SK-N-SH (cell line): ENCODE results near the gene PHIP. TPM values are rescaled to one million over a fixed set of nuclear protein-coding genes. Genes with fewer than 3 reads are reported as not detected.

Experiments
- CTCF ChIA-PET: fragments of 300-600, 350-600 bp; formaldehyde crosslinking; extraction: SDS; loops from one replicate; lab custom pipeline; 2021; lab: Yijun Ruan, JAX
- POLR2A ChIA-PET: fragments of 350-600 bp; sonication (Branson Sonifier 250); formaldehyde crosslinking; extraction: SDS; loops from one replicate; lab custom pipeline; 2020; ENCODE audit warnings: antibody characterized with exemption, inconsistent platforms; lab: Yijun Ruan, JAX
- DNase-seq: peaks from one replicate; pipeline ENCODE4 v3.0.0; 2012
- H2AFZ ChIP-seq: fragments of 200-600 bp; sonication (generic); 2 replicates; pipeline ENCODE4 v1.8.1; 2016; ENCODE audit warnings: antibody characterized with exemption, mild to moderate bottlenecking, low read depth
- H3F3A ChIP-seq: fragments of 200-600 bp; sonication (generic); replicated peaks from 2 replicates; pipeline ENCODE3; 2016; ENCODE audit warnings: antibody characterized with exemption, mild to moderate bottlenecking; ENCODE audit not compliant: insufficient read depth
- H3K27ac ChIP-seq, 2 experiments: fragments of 200-500 bp in 1 of 2; fragments of 200-600 bp in 1 of 2; sonication (Bioruptor generic) in 1 of 2; sonication (generic), shearing (Covaris generic) in 1 of 2; 2 replicates each; pipeline versions ENCODE4 v1.5.1 to v1.6.1; 2014 to 2016; ENCODE audit warnings: low read depth in 2 of 2, inconsistent platforms in 1 of 2, low read length in 1 of 2, mild to moderate bottlenecking in 1 of 2, mixed read lengths in 1 of 2
- H3K27me3 ChIP-seq: fragments of 200-600 bp; sonication (generic), shearing (Covaris generic); 2 replicates; pipeline ENCODE4 v1.6.1; 2016; ENCODE audit warnings: mixed run types; ENCODE audit not compliant: insufficient read depth
- H3K36me3 ChIP-seq, 2 experiments: fragments of 200-500 bp in 1 of 2; fragments of 200-600 bp in 1 of 2; sonication (Bioruptor generic) in 1 of 2; sonication (generic) in 1 of 2; replicated peaks in 1 of 2; 2 replicates each; pipeline versions ENCODE3 to v1.5.1; 2014 to 2016; ENCODE audit warnings: low read length in 1 of 2, mild to moderate bottlenecking in 1 of 2; ENCODE audit not compliant: insufficient read depth in 2 of 2, control insufficient read depth in 1 of 2
- H3K4me1 ChIP-seq, 2 experiments: fragments of 200-500 bp in 1 of 2; fragments of 200-600 bp in 1 of 2; sonication (Bioruptor generic) in 1 of 2; sonication (generic), shearing (Covaris generic) in 1 of 2; 2 replicates each; pipeline versions ENCODE4 v1.5.1 to v1.6.1; 2014 to 2016; ENCODE audit warnings: low read depth in 1 of 2, low read length in 1 of 2, mixed run types in 1 of 2; ENCODE audit not compliant: insufficient read depth in 2 of 2, control insufficient read depth in 1 of 2
- H3K4me2 ChIP-seq: fragments of 200-600 bp; sonication (generic), shearing (Covaris generic); 2 replicates; pipeline ENCODE4 v1.6.1; 2017; ENCODE audit warnings: mixed run types
- H3K4me3 ChIP-seq, 2 experiments: fragments of 200-500 bp in 1 of 2; fragments of 200-600 bp in 1 of 2; sonication (Bioruptor generic) in 1 of 2; sonication (generic), shearing (Covaris generic) in 1 of 2; 2 replicates each; pipeline versions ENCODE4 v1.5.1 to v1.8.1; 2014 to 2016; ENCODE audit warnings: low read depth in 2 of 2, inconsistent platforms in 1 of 2, low read length in 1 of 2, mild to moderate bottlenecking in 1 of 2, mixed read lengths in 1 of 2, moderate library complexity in 1 of 2
- H3K79me2 ChIP-seq: fragments of 200-600 bp; sonication (generic); 2 replicates; pipeline ENCODE4 v1.8.1; 2017; ENCODE audit warnings: mild to moderate bottlenecking; ENCODE audit not compliant: insufficient read depth
- H3K9ac ChIP-seq: fragments of 200-600 bp; sonication (generic); 2 replicates; pipeline ENCODE4 v1.6.1; 2017; ENCODE audit warnings: mixed run types
- H3K9me2 ChIP-seq: fragments of 200-600 bp; sonication (generic); 2 replicates; pipeline ENCODE4 v1.6.1; 2017; ENCODE audit warnings: mixed run types
- H3K9me3 ChIP-seq: fragments of 200-600 bp; sonication (generic); 2 replicates; pipeline ENCODE4 v1.6.1; 2017; ENCODE audit warnings: mixed run types, mild to moderate bottlenecking, moderate library complexity
- H4K20me1 ChIP-seq: fragments of 200-600 bp; sonication (generic); 2 replicates; pipeline ENCODE4 v1.6.1; 2017; ENCODE audit warnings: mild to moderate bottlenecking, mixed run types; ENCODE audit not compliant: insufficient read depth
- ELF1 ChIP-seq: IDR thresholded peaks from 2 replicates; pipeline ENCODE4 v1.4.0; 2012
- FOSL2 ChIP-seq: IDR thresholded peaks from 2 replicates; pipeline ENCODE4 v1.4.0; 2012; ENCODE audit warnings: low read depth, mild to moderate bottlenecking, moderate library complexity, borderline replicate concordance
- FOXJ3 ChIP-seq: sonication (generic); formaldehyde crosslinking; IDR thresholded peaks from 2 replicates; pipeline ENCODE4 v1.5.1; 2020; ENCODE audit warnings: mild to moderate bottlenecking, missing genetic modification reagents
- GABPA ChIP-seq: IDR thresholded peaks from 2 replicates; pipeline ENCODE4 v1.4.0; 2012; ENCODE audit warnings: low read depth, mild to moderate bottlenecking
- IRF3 ChIP-seq: fragments of 150-350 bp; IDR thresholded peaks from 2 replicates; pipeline ENCODE4 v1.6.1; 2016; ENCODE audit warnings: mild to moderate bottlenecking, low read depth, low read length
- JUND ChIP-seq: IDR thresholded peaks from 2 replicates; pipeline ENCODE4 v1.4.0; 2012
- MAX ChIP-seq: IDR thresholded peaks from 2 replicates; pipeline ENCODE4 v1.4.0; 2012; ENCODE audit warnings: low read depth
- MXI1 ChIP-seq: IDR thresholded peaks from 2 replicates; pipeline ENCODE4 v1.6.1; 2012; ENCODE audit warnings: mild to moderate bottlenecking, low read depth, low read length, improper control_type of control experiment
- NRF1 ChIP-seq: IDR thresholded peaks from 2 replicates; pipeline ENCODE4 v1.6.1; 2012; ENCODE audit warnings: low read depth, mild to moderate bottlenecking, low read length
- POLR2AphosphoS5 ChIP-seq: IDR thresholded peaks from 2 replicates; pipeline ENCODE4 v1.6.1; 2012; ENCODE audit warnings: low read depth, low read length
- RCOR1 ChIP-seq: fragments of 150-350 bp; IDR thresholded peaks from 2 replicates; pipeline ENCODE4 v1.6.1; 2017; ENCODE audit warnings: antibody characterized with exemption, low read length
- REST ChIP-seq: IDR thresholded peaks from 2 replicates; pipeline ENCODE4 v1.6.1; 2012; ENCODE audit warnings: mild to moderate bottlenecking, low read depth, low read length, moderate library complexity
- RFX5 ChIP-seq: IDR thresholded peaks from 2 replicates; pipeline ENCODE4 v1.6.1; 2012; ENCODE audit warnings: mild to moderate bottlenecking, improper control_type of control experiment, low read length
- TAF1 ChIP-seq: IDR thresholded peaks from 2 replicates; pipeline ENCODE4 v1.6.1; 2012; ENCODE audit warnings: low read depth, mild to moderate bottlenecking, low read length, moderate library complexity, borderline replicate concordance
- TEAD4 ChIP-seq: IDR thresholded peaks from 2 replicates; pipeline ENCODE4 v1.4.0; 2012; ENCODE audit warnings: mild to moderate bottlenecking, borderline replicate concordance; ENCODE audit not compliant: insufficient read depth
- YY1 ChIP-seq: IDR thresholded peaks from 2 replicates; pipeline ENCODE4 v1.4.0; 2012; ENCODE audit warnings: low read depth, mild to moderate bottlenecking
- WGBS: methylation state at CpG from one replicate; pipeline ENCODE4 v1.1.6; 2017; ENCODE audit warnings: low lambda C conversion rate; 5-methylcytosine and 5-hydroxymethylcytosine counted together
- polyA plus RNA-seq, 3 experiments: library from polyadenylated mRNA; depleted of rRNA; stranded (reverse); fragments of >200 nt; gene quantifications; 2 replicates each; pipeline ENCODE4 v1.2.3, GENCODE V29; 2012
- TF ChIP-seq, protein P1 (sequence below): IDR thresholded peaks from 2 replicates; pipeline ENCODE4; 2012
- TF ChIP-seq, protein P2 (sequence below): IDR thresholded peaks from 2 replicates; pipeline ENCODE4 v1.4.0; 2012; ENCODE audit warnings: low read depth, borderline replicate concordance
- TF ChIP-seq, protein P3 (sequence below): fragments of 150-350 bp; IDR thresholded peaks from 2 replicates; pipeline ENCODE4 v1.6.1; 2017; ENCODE audit warnings: antibody characterized with exemption, low read length, low read depth, borderline replicate concordance

Gene PHIP
- polyA plus RNA-seq, 1 of the 3 experiments (the other 2 are of a cell fraction) = 1.7 TPM

GRCh38 chr6:78999737-79000136, 78.3 kb downstream of the PHIP start (continued):
- no peak for TF ChIP-seq MAX
- TF ChIP-seq, all 33 proteins: peak for 0

- Histone ChIP-seq H3K4me1 (no peaks in the 10 kb centered on the region), H3K36me3 (peaks cover 74 to 86% of the 10 kb centered on the region in 2 experiments), H3K9me3 (no peaks in the 10 kb centered on the region), H3K27ac (no peak overlapping the region), H3K79me2 (no peaks in the 10 kb centered on the region), H3K27me3 (no peaks in the 10 kb centered on the region), H3K4me3 (no peak overlapping the region)
- no peak for TF ChIP-seq IRF3
- TF ChIP-seq JUND = no peak
- no peak for TF ChIP-seq YY1
- TF ChIP-seq MXI1 = no peak
- no peak for TF ChIP-seq GABPA
- TF ChIP-seq FOSL2 = no peak
- TF ChIP-seq TAF1 = no peak
- no peak for TF ChIP-seq ELF1
- TF ChIP-seq FOXJ3 = no peak
- TF ChIP-seq, protein P1, sequence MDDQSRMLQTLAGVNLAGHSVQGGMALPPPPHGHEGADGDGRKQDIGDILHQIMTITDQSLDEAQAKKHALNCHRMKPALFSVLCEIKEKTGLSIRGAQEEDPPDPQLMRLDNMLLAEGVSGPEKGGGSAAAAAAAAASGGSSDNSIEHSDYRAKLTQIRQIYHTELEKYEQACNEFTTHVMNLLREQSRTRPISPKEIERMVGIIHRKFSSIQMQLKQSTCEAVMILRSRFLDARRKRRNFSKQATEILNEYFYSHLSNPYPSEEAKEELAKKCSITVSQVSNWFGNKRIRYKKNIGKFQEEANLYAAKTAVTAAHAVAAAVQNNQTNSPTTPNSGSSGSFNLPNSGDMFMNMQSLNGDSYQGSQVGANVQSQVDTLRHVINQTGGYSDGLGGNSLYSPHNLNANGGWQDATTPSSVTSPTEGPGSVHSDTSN = no peak
- TF ChIP-seq, all 33 proteins: peak for 0
- Histone ChIP-seq H3K4me2 (no peak overlapping the region), H3K9ac (no peak overlapping the region), H4K20me1 (no peaks in the 10 kb centered on the region), H3K9me2 (no peaks in the 10 kb centered on the region), H2AFZ (no peak overlapping the region), H3F3A (no peaks in the 10 kb centered on the region)
- POLR2A ChIA-PET = no interaction called here
- CTCF ChIA-PET = no interaction called here
- DNase-seq = no peak
These were observed 82.1 kb downstream of the PHIP start for GRCh38 chr6:78995946-78996345.

DNA sequence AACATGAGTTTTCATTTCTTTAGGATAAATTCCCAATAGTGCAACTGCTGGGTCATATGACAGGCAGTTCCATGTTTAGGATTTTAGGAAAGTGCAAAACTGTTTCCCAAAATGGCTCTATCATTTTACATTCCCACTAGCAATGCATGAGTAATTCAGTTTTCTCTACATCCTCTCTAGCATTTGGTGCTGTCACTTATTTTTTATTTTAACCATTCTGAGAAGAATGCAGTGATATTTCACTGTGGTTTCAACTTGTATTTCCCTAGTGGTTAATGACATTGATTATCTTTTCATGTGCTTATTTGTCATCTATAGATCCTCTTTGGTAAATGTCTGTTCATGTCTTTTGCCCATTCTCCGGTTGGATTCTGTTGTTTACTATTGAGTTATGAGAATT, 82.7 kb downstream of the PHIP start:
- Histone ChIP-seq H3K79me2 (no peaks in the 10 kb centered on the region), H3K9ac (no peak overlapping the region), H3K4me1 (no peaks in the 10 kb centered on the region), H4K20me1 (no peaks in the 10 kb centered on the region), H3K27me3 (no peaks in the 10 kb centered on the region), H3F3A (peaks cover 3% of the 10 kb centered on the region), H3K4me2 (no peak overlapping the region), H2AFZ (no peak overlapping the region), H3K27ac (no peak overlapping the region), H3K9me2 (no peaks in the 10 kb centered on the region), H3K36me3 (peaks cover 77 to 86% of the 10 kb centered on the region in 2 experiments), H3K4me3 (no peak overlapping the region), H3K9me3 (no peaks in the 10 kb centered on the region)
- ChIA-PET CTCF (interaction anchor here (0.9 kb wide), 1 partner anchor 576 kb away, joined by 4 read pairs; no protein-coding TSS in a partner anchor), POLR2A (no interaction called here)
- WGBS = 97% methylated on average over 1 of the region's 1 CpG
- DNase-seq = no peak
- TF ChIP-seq REST = no peak
- no peak for TF ChIP-seq POLR2AphosphoS5
- TF ChIP-seq NRF1 = no peak
- TF ChIP-seq, protein P2, sequence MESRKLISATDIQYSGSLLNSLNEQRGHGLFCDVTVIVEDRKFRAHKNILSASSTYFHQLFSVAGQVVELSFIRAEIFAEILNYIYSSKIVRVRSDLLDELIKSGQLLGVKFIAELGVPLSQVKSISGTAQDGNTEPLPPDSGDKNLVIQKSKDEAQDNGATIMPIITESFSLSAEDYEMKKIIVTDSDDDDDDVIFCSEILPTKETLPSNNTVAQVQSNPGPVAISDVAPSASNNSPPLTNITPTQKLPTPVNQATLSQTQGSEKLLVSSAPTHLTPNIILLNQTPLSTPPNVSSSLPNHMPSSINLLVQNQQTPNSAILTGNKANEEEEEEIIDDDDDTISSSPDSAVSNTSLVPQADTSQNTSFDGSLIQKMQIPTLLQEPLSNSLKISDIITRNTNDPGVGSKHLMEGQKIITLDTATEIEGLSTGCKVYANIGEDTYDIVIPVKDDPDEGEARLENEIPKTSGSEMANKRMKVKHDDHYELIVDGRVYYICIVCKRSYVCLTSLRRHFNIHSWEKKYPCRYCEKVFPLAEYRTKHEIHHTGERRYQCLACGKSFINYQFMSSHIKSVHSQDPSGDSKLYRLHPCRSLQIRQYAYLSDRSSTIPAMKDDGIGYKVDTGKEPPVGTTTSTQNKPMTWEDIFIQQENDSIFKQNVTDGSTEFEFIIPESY = no peak
- TF ChIP-seq, protein P3, sequence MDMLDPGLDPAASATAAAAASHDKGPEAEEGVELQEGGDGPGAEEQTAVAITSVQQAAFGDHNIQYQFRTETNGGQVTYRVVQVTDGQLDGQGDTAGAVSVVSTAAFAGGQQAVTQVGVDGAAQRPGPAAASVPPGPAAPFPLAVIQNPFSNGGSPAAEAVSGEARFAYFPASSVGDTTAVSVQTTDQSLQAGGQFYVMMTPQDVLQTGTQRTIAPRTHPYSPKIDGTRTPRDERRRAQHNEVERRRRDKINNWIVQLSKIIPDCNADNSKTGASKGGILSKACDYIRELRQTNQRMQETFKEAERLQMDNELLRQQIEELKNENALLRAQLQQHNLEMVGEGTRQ = no peak
- TF ChIP-seq RCOR1 = no peak
- TF ChIP-seq TEAD4 = no peak
- TF ChIP-seq RFX5 = no peak
